A673 (cell line): Measurements from ENCODE around the gene ROMO1. TPM values are rescaled to one million over a fixed set of nuclear protein-coding genes. Genes with fewer than 3 reads are reported as not detected.
"Not testable (repeated sequence)": the region's sequence is repeated elsewhere in the genome, so short reads cannot be mapped to it uniquely, and the experiment has no call there.

Source experiments
- BruUV-seq: library from RNA; stranded (reverse); fragments of 400-500 nt; replicated peaks from 2 replicates; lab custom pipeline; 2021; lab: Mats Ljungman, UMichigan
- CTCF ChIA-PET: fragments of 300-600 bp; sonication (Branson Sonifier 250); formaldehyde crosslinking; loops from one replicate; lab custom pipeline; 2022; ENCODE audit warnings: antibody characterized with exemption; lab: Charles Lee
- POLR2A ChIA-PET: fragments of 300-600 bp; sonication (Branson Sonifier 250); formaldehyde crosslinking; loops from one replicate; lab custom pipeline; 2022; ENCODE audit warnings: antibody characterized with exemption; ENCODE audit not compliant: low non-redundant PET; lab: Charles Lee
- DNase-seq: peaks from one replicate; pipeline ENCODE4 v3.0.0-alpha.2; 2015; ENCODE audit warnings: low spot score
- H3K27ac ChIP-seq: fragments of 200-600 bp; sonication (generic); 2 replicates; pipeline ENCODE4 v1.5.1; 2016; ENCODE audit warnings: mixed run types, low read depth, mild to moderate bottlenecking, mixed read lengths, antibody characterized with exemption, low read length; ENCODE audit not compliant: poor library complexity, severe bottlenecking
- H3K27me3 ChIP-seq: fragments of 200-600 bp; sonication (generic); replicated peaks from 2 replicates; pipeline ENCODE4 v1.6.1; 2017; ENCODE audit warnings: mixed run types, low read depth, mild to moderate bottlenecking, mixed read lengths, antibody characterized with exemption, low read length; ENCODE audit not compliant: insufficient read depth, poor library complexity
- H3K36me3 ChIP-seq: fragments of 200-600 bp; sonication (generic); 2 replicates; pipeline ENCODE4 v1.6.1; 2016; ENCODE audit warnings: mixed run types, mild to moderate bottlenecking, mixed read lengths, antibody characterized with exemption, low read length; ENCODE audit not compliant: insufficient read depth, poor library complexity, severe bottlenecking
- H3K4me1 ChIP-seq: fragments of 200-600 bp; sonication (generic); 2 replicates; pipeline ENCODE4 v1.6.1; 2017; ENCODE audit warnings: mixed run types, mild to moderate bottlenecking, mixed read lengths, antibody characterized with exemption, low read length; ENCODE audit not compliant: insufficient read depth, poor library complexity, severe bottlenecking
- H3K4me3 ChIP-seq: fragments of 200-600 bp; sonication (generic); 2 replicates; pipeline ENCODE4 v1.5.1; 2016; ENCODE audit warnings: low read depth, mixed run types, mild to moderate bottlenecking, mixed read lengths, low read length; ENCODE audit not compliant: poor library complexity, severe bottlenecking
- H3K9me3 ChIP-seq: fragments of 200-600 bp; sonication (generic); 2 replicates; pipeline ENCODE4 v1.6.1; 2016; ENCODE audit warnings: mixed run types, low read depth, mild to moderate bottlenecking, mixed read lengths, antibody characterized with exemption, low read length; ENCODE audit not compliant: poor library complexity, severe bottlenecking
- EZH2 ChIP-seq: fragments of 200-600 bp; sonication (generic); IDR thresholded peaks from 2 replicates; pipeline ENCODE4 v1.6.1; 2017; ENCODE audit warnings: borderline replicate concordance, low read depth, mild to moderate bottlenecking, mixed read lengths, antibody characterized with exemption, low read length; ENCODE audit not compliant: poor library complexity, severe bottlenecking
- intact Hi-C: fragments of 100-400 bp; cut with micrococcal nuclease; formaldehyde crosslinking; loops from one replicate; pipeline ENCODE4 v1.10.0; 2022; ENCODE audit not compliant: unreplicated experiment
- total RNA-seq: library from RNA; stranded (reverse); gene quantifications from 2 replicates; pipeline ENCODE4 v1.2.3, GENCODE V29; 2021
- TF ChIP-seq, protein P1 (sequence below): fragments of 300-800, 200-600 bp; sonication (generic); conservative IDR thresholded peaks from 2 replicates; pipeline ENCODE4 v1.5.1; 2017; ENCODE audit warnings: low read depth, mild to moderate bottlenecking, antibody characterized with exemption, low read length, moderate library complexity, mixed read lengths

ROMO1 gene
- total RNA-seq, 1 experiment from 2014 or later = 134 TPM

DNA sequence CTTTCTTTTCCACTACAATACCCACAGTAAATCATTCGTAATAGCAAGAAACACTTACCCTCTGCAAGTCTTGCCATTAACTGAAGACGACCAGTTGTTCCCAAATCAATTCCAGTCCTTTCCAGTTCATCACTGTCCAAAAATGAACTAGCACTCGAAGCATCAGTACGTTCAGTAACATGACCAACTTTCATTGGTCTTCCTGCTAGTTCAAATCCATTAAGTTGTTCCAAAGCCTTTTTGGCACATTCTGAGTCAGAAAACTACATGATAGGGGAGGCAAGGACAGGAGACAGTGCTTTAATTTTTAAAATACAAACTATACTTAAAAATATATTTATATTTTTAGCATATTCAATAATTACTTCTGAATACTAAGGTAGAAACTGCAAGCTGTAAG, 14.9 kb downstream of the ROMO1 start:
- POLR2A ChIA-PET = no interaction called here

DNA sequence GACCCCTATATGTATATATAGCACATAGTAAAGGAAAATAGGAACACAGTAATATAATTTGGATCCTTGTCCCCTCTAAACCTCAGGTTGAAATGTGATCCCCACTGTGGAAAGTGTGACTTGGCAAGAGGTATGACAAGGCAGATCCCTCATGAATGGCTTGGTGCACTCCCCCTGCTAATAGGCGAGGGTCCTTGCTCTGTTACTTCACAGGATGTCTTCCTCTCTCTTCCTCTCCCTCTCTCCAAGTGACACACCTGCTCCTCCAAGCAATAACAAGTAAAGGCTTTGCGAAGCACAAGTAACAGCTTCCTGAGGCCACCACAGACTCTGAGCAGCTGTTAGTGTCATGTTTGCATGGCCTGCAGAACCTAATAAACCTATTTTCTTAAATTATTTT, 16.4 kb downstream of the ROMO1 start:
- DNase-seq = no peak
- no peak for TF ChIP-seq EZH2
- TF ChIP-seq, protein P1, sequence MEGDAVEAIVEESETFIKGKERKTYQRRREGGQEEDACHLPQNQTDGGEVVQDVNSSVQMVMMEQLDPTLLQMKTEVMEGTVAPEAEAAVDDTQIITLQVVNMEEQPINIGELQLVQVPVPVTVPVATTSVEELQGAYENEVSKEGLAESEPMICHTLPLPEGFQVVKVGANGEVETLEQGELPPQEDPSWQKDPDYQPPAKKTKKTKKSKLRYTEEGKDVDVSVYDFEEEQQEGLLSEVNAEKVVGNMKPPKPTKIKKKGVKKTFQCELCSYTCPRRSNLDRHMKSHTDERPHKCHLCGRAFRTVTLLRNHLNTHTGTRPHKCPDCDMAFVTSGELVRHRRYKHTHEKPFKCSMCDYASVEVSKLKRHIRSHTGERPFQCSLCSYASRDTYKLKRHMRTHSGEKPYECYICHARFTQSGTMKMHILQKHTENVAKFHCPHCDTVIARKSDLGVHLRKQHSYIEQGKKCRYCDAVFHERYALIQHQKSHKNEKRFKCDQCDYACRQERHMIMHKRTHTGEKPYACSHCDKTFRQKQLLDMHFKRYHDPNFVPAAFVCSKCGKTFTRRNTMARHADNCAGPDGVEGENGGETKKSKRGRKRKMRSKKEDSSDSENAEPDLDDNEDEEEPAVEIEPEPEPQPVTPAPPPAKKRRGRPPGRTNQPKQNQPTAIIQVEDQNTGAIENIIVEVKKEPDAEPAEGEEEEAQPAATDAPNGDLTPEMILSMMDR = no peak
- CTCF ChIA-PET = no interaction called here
- H3K4me3 ChIP-seq = no peak overlapping the region
- H3K9me3 ChIP-seq = no peaks in the 10 kb centered on the region
- no peaks in the 10 kb centered on the region for H3K4me1 ChIP-seq
- peaks cover 100% of the 10 kb centered on the region for H3K36me3 ChIP-seq
- POLR2A ChIA-PET = no interaction called here
- no peak overlapping the region for H3K27ac ChIP-seq
- intact Hi-C loops = no loop called here
- no TSS peak for BruUV-seq
- H3K27me3 ChIP-seq = no peaks in the 10 kb centered on the region

More for the DNA sequence above, 14.9 kb downstream of the ROMO1 start:
- peaks cover 100% of the 10 kb centered on the region for H3K36me3 ChIP-seq
- H3K27me3 ChIP-seq = no peaks in the 10 kb centered on the region
- intact Hi-C loops = no loop called here
- no peak overlapping the region for H3K27ac ChIP-seq
- no peak for DNase-seq
- H3K4me1 ChIP-seq = no peaks in the 10 kb centered on the region
- no peaks in the 10 kb centered on the region for H3K9me3 ChIP-seq
- H3K4me3 ChIP-seq = no peak overlapping the region
- CTCF ChIA-PET = interaction anchor here (0.5 kb wide), 1 partner anchor 28 kb away, joined by 8 read pairs; no protein-coding TSS in a partner anchor
- TF ChIP-seq, protein P1 = no peak
- no peak for TF ChIP-seq EZH2
- BruUV-seq = no TSS peak

DNA sequence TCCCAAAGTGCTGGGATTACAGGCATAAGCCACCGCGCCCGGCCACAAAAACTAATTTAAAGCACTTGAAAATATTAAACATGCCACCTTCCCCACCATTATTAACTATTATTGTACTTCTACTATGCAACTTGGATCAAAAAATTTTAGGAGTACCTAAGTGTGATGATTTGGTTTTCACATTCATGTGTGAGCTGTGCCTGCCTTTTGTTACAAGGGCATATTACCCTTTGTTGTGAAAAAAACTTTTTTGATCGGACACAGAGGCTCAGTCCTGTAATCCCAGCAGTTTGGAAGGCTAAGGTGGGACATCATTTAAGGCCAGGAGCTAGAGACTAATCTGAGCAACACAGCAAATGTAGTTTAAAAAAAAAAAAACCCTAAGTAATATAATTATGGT, 17.1 kb downstream of the ROMO1 start:
- no peak for DNase-seq
- ChIA-PET POLR2A (no interaction called here), CTCF (no interaction called here)
- no peaks in the 10 kb centered on the region for H3K4me1 ChIP-seq
- BruUV-seq = no TSS peak
- no peak for TF ChIP-seq EZH2
- TF ChIP-seq, protein P1 = no peak
- H3K27ac ChIP-seq = no peak overlapping the region
- H3K27me3 ChIP-seq = no peaks in the 10 kb centered on the region
- H3K9me3 ChIP-seq = no peaks in the 10 kb centered on the region
- H3K36me3 ChIP-seq = peaks cover 100% of the 10 kb centered on the region
- no peak overlapping the region for H3K4me3 ChIP-seq
- intact Hi-C loops = no loop called here

DNA sequence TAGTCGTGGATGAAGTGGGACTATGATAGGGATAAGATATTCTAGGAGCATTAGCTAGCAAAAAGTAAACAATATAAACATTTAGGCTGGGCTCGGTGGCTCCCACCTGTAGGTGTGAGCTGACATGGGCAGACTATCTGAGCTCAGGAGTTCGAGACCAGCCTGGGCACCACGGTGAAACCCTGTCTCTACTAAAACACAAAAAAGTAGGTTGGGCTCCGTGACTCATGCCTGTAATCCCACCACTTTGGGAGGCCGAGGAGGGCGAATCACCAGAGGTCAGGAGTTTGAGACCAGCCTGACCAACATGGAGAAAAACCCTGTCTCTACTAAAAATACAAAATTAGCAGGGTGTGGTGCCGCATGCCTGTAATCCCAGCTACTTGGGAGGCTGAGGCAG, 19.1 kb downstream of the ROMO1 start:
- POLR2A ChIA-PET, CTCF ChIA-PET, H3K4me3 ChIP-seq, H3K4me1 ChIP-seq, DNase-seq, intact Hi-C loops, H3K27ac ChIP-seq, H3K9me3 ChIP-seq, H3K27me3 ChIP-seq, BruUV-seq: not testable (repeated sequence)
- H3K36me3 ChIP-seq = peaks cover 100% of the 10 kb centered on the region
